ENCODE data around the gene SLC25A34.

Gene SLC25A34

DNA sequence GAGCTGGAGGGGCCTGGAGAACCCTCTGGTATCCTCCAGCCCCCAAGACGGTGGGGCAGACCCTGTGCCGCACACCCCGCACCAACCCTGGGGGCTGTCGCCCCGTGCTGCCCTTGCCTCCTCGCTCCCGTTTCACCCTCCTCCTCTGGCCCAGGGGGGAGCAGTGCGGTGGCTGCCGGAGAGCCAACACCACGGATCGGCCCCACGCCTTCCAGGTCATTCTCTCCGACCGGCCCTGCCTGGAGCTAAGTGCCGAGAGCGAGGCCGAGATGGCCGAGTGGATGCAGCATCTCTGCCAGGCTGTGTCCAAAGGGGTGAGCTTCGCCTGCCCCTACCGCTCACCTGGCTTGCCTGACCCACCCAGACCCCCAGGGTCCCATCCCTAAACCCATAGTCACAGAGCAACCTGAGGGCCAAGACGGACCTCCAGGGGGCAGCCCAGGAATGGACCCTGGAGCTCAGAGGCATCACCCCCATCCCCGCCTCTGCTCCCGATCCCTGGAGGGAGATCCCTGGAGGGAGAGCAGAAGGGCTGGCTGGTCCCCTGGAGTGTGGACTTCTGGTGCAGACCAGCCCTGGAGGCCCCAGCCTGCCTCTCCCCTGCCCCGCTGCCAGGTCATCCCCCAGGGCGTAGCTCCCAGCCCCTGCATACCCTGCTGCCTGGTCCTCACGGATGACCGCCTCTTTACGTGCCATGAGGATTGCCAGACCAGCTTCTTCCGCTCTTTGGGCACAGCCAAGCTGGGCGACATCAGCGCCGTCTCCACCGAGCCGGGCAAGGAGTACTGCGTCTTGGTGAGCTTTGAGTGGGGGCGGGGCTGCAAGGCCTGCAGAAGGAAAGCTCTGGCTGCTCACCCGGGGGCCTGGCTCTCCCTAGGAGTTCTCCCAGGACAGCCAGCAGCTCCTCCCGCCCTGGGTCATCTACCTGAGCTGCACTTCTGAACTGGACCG is 4.0 kb upstream of the SLC25A34 start:
- Histone ChIP-seq H3K4me3 (ENCODE audit: low read depth in 1 of 2, low read length in 1 of 2) (no peak overlapping the region), H3K27ac (no peak overlapping the region), H3K9me3 (no peaks in the 10 kb centered on the region), H3K4me1 (ENCODE audit: control insufficient read depth in 1 of 2, insufficient read depth in 1 of 2, low read depth in 1 of 2, low read length in 1 of 2) (no peaks in the 10 kb centered on the region), H3K27me3 (no peaks in the 10 kb centered on the region), H3K36me3 (peaks cover 85% of the 10 kb centered on the region)
- TF ChIP-seq CTCF (IDR thresholded peaks at IDR 0.05), result no peak

- Histone ChIP-seq H3K9me3 (no peaks in the 10 kb centered on the region), H3K27ac (no peak overlapping the region), H3K27me3 (no peaks in the 10 kb centered on the region), H3K4me1 (ENCODE audit: control insufficient read depth in 1 of 2, insufficient read depth in 1 of 2, low read depth in 1 of 2, low read length in 1 of 2) (no peaks in the 10 kb centered on the region), H3K36me3 (peaks cover 78% of the 10 kb centered on the region), H3K4me3 (ENCODE audit: low read depth in 1 of 2, low read length in 1 of 2) (no peak overlapping the region)
- TF ChIP-seq CTCF (IDR thresholded peaks at IDR 0.05), result no peak
These were observed 3.4 kb upstream of the SLC25A34 start for GRCh38 chr1:15732686-15733081.

GRCh38 chr1:15733218-15733725 is 2.8 kb upstream of the SLC25A34 start:
- Histone ChIP-seq H3K4me1 (ENCODE audit: control insufficient read depth in 1 of 2, insufficient read depth in 1 of 2, low read depth in 1 of 2, low read length in 1 of 2) (no peaks in the 10 kb centered on the region), H3K36me3 (peaks cover 72% of the 10 kb centered on the region), H3K4me3 (ENCODE audit: low read depth in 1 of 2, low read length in 1 of 2) (no peak overlapping the region), H3K9me3 (no peaks in the 10 kb centered on the region), H3K27ac (no peak overlapping the region), H3K27me3 (no peaks in the 10 kb centered on the region)
- TF ChIP-seq CTCF (IDR thresholded peaks at IDR 0.05), result no peak

GRCh38 chr1:15733726-15734226 is 2.3 kb upstream of the SLC25A34 start:
- Histone ChIP-seq H3K4me1 (ENCODE audit: control insufficient read depth in 1 of 2, insufficient read depth in 1 of 2, low read depth in 1 of 2, low read length in 1 of 2) (no peaks in the 10 kb centered on the region), H3K27me3 (no peaks in the 10 kb centered on the region), H3K27ac (no peak overlapping the region), H3K36me3 (peaks cover 67% of the 10 kb centered on the region), H3K9me3 (no peaks in the 10 kb centered on the region), H3K4me3 (ENCODE audit: low read depth in 1 of 2, low read length in 1 of 2) (no peak overlapping the region)
- no peak for TF ChIP-seq CTCF (IDR thresholded peaks at IDR 0.05)

DNA sequence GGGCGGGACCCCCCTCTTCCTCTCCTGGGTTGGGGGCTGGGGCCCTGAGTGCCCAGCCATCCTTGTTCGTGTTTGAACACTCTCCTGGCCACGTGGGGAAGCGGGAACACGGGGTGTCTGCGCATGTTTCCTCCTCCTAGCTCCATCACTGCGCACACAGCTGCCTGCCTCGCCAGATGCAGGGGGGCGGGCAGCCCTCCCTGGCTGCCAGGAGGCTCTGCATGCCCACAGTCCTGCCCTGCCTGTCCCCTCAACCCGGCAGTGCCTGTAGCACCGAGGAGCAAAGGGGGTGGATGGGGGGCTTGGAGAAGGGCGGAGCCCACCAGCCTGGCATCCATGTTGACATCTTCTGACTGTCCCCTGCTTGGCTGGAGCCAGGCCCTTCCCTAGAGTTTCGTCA is 1.8 kb upstream of the SLC25A34 start:
- Histone ChIP-seq H3K4me1 (ENCODE audit: control insufficient read depth in 1 of 2, insufficient read depth in 1 of 2, low read depth in 1 of 2, low read length in 1 of 2) (no peaks in the 10 kb centered on the region), H3K9me3 (no peaks in the 10 kb centered on the region), H3K36me3 (peaks cover 62% of the 10 kb centered on the region), H3K27me3 (no peaks in the 10 kb centered on the region), H3K27ac (no peak overlapping the region), H3K4me3 (ENCODE audit: low read depth in 1 of 2, low read length in 1 of 2) (no peak overlapping the region)
- no peak for TF ChIP-seq CTCF (IDR thresholded peaks at IDR 0.05)

Data from neutrophil (primary cell).